Endothelial cell of umbilical vein (primary cell): ENCODE data around the gene GCNT1. TPM values are rescaled to one million over a fixed set of nuclear protein-coding genes. Genes with fewer than 3 reads are reported as not detected.

Experiments
- Bru-seq: library from RNA; stranded (reverse); fragments of 400-500 nt; gene quantifications from one replicate; lab custom pipeline; 2021; lab: Mats Ljungman, UMichigan
- BruChase-seq, 2 experiments: library from RNA; stranded (reverse); fragments of 400-500 nt; gene quantifications; one replicate each; lab custom pipeline; 2021; lab: Mats Ljungman, UMichigan
- BruUV-seq: library from RNA; stranded (reverse); fragments of 400-500 nt; replicated peaks from 2 replicates; lab custom pipeline; 2021; lab: Mats Ljungman, UMichigan
- CTCF ChIA-PET: fragments of 300-600, 350-600 bp; sonication (Branson Sonifier 250); formaldehyde crosslinking; loops from one replicate; lab custom pipeline; 2021; ENCODE audit warnings: antibody characterized with exemption, inconsistent platforms; lab: Charles Lee
- POLR2A ChIA-PET: fragments of 300-600, 350-600 bp; sonication (Branson Sonifier 250); formaldehyde crosslinking; loops from one replicate; lab custom pipeline; 2021; ENCODE audit warnings: antibody characterized with exemption, inconsistent platforms; lab: Charles Lee
- DNase-seq: peaks from one replicate; pipeline ENCODE4 v3.0.0-alpha.2; 2011; ENCODE audit warnings: low read depth, low spot score
- FAIRE-seq: peaks from 2 replicates; lab custom pipeline; 2011; peaks lifted over from hg19 to GRCh38; lab: Jason Lieb, UNC
- H2AFZ ChIP-seq: 2 replicates; pipeline ENCODE4 v1.6.0; 2012; ENCODE audit warnings: low read depth, low read length, control low read depth, inconsistent platforms
- H3K27ac ChIP-seq: 2 replicates; pipeline ENCODE4 v1.5.1; 2011; ENCODE audit warnings: low read depth, mild to moderate bottlenecking, control low read depth, low read length, moderate library complexity; ENCODE audit not compliant: insufficient read depth
- H3K27me3 ChIP-seq, 2 experiments: 2 replicates each; pipeline versions ENCODE4 v1.6.0 to v1.6.1; 2011; ENCODE audit warnings: low read length in 2 of 2, mixed read lengths in 1 of 2; ENCODE audit not compliant: control insufficient read depth in 2 of 2, insufficient read depth in 2 of 2
- H3K36me3 ChIP-seq, 2 experiments: 2 replicates in 1 of 2; 3 replicates in 1 of 2; pipeline ENCODE4 v1.5.1; 2011; ENCODE audit warnings: low read length in 2 of 2, mild to moderate bottlenecking in 1 of 2, moderate library complexity in 1 of 2; ENCODE audit not compliant: control insufficient read depth in 2 of 2, insufficient read depth in 2 of 2; ENCODE audit errors: extremely low read depth in 1 of 2
- H3K4me1 ChIP-seq: 3 replicates; pipeline ENCODE4 v1.5.1; 2011; ENCODE audit warnings: mild to moderate bottlenecking, low read length; ENCODE audit not compliant: control insufficient read depth, insufficient read depth; ENCODE audit errors: extremely low read depth
- H3K4me2 ChIP-seq: 2 replicates; pipeline ENCODE4 v1.6.1; 2011; ENCODE audit warnings: low read length, control low read depth, mixed read lengths; ENCODE audit not compliant: insufficient read depth
- H3K4me3 ChIP-seq, 3 experiments: fragments of 200-600 bp in 1 of 3; sonication (generic), shearing (Covaris generic) in 1 of 3; replicated peaks in 1 of 3; 2 replicates each; pipeline ENCODE4 v1.5.1; 2011 to 2016; ENCODE audit warnings: control low read depth in 3 of 3, low read length in 3 of 3, mild to moderate bottlenecking in 2 of 3, inconsistent platforms in 1 of 3, low read depth in 1 of 3, moderate library complexity in 1 of 3; ENCODE audit not compliant: insufficient read depth in 1 of 3
- H3K79me2 ChIP-seq: 2 replicates; pipeline ENCODE4 v1.6.0; 2012; ENCODE audit warnings: low read length, inconsistent platforms; ENCODE audit not compliant: control insufficient read depth, insufficient read depth
- H3K9ac ChIP-seq: replicated peaks from 2 replicates; pipeline ENCODE3; 2011; ENCODE audit warnings: low read length, control low read depth; ENCODE audit not compliant: insufficient read depth; ENCODE audit errors: extremely low read depth
- H3K9me1 ChIP-seq: replicated peaks from 3 replicates; pipeline ENCODE4 v1.6.0; 2011; ENCODE audit warnings: mild to moderate bottlenecking, low read length; ENCODE audit not compliant: control insufficient read depth, insufficient read depth; ENCODE audit errors: extremely low read depth
- H3K9me3 ChIP-seq: replicated peaks from 2 replicates; pipeline ENCODE4 v1.5.1; 2012; ENCODE audit warnings: low read length, inconsistent platforms; ENCODE audit not compliant: control insufficient read depth, insufficient read depth
- H4K20me1 ChIP-seq: replicated peaks from 2 replicates; pipeline ENCODE3; 2011; ENCODE audit warnings: mild to moderate bottlenecking, low read length; ENCODE audit not compliant: control insufficient read depth, insufficient read depth; ENCODE audit errors: extremely low read depth
- CTCF ChIP-seq, 2 donors: IDR thresholded peaks; 1 replicate in 1 of 2; 2 replicates in 1 of 2; pipeline ENCODE4 v1.5.1; 2011; ENCODE audit warnings: low read length in 2 of 2, mild to moderate bottlenecking in 2 of 2, moderate library complexity in 2 of 2, control low read depth in 1 of 2, inconsistent platforms in 1 of 2, low read depth in 1 of 2; ENCODE audit not compliant: insufficient read depth in 1 of 2; ENCODE audit errors: extremely low read depth in 1 of 2
- EZH2 ChIP-seq: IDR thresholded peaks from 2 replicates; pipeline ENCODE4 v1.6.1; 2012; ENCODE audit warnings: borderline replicate concordance, low read depth, mild to moderate bottlenecking, moderate library complexity, low read length, inconsistent platforms; ENCODE audit not compliant: severe bottlenecking
- FOS ChIP-seq: IDR thresholded peaks from 2 replicates; pipeline ENCODE4 v1.6.1; 2011; ENCODE audit warnings: mild to moderate bottlenecking, low read length, moderate library complexity, borderline replicate concordance; ENCODE audit not compliant: insufficient read depth
- GATA2 ChIP-seq: IDR thresholded peaks from 2 replicates; pipeline ENCODE4 v1.7.0; 2011; ENCODE audit warnings: low read depth, mild to moderate bottlenecking, moderate library complexity, mixed read lengths, low read length; ENCODE audit not compliant: insufficient read length, insufficient read depth
- JUN ChIP-seq: IDR thresholded peaks from 2 replicates; pipeline ENCODE4 v1.6.1; 2011; ENCODE audit warnings: borderline replicate concordance, low read depth; ENCODE audit not compliant: insufficient read length, insufficient read depth
- MAX ChIP-seq: IDR thresholded peaks from 2 replicates; pipeline ENCODE4 v1.6.1; 2011; ENCODE audit not compliant: insufficient read depth, insufficient read length
- MYC ChIP-seq: IDR thresholded peaks from one replicate; pipeline ENCODE4 v1.6.1; 2011; ENCODE audit warnings: mild to moderate bottlenecking, low read depth, low read length
- POLR2A ChIP-seq: IDR thresholded peaks from 2 replicates; pipeline ENCODE4 v1.6.1; 2012; ENCODE audit warnings: low read depth, mild to moderate bottlenecking, control low read depth, low read length
- POLR2AphosphoS5 ChIP-seq: IDR thresholded peaks from 2 replicates; pipeline ENCODE4 v1.6.1; 2012; ENCODE audit warnings: low read depth, mild to moderate bottlenecking, control low read depth, low read length, moderate library complexity; ENCODE audit not compliant: insufficient read depth
- dilution Hi-C: fragments of 300-500 bp; cut with MboI; formaldehyde crosslinking; loops from one replicate; pipeline ENCODE4 v1.15.0; 2019; ENCODE audit warnings: low sequenced_read_pairs; ENCODE audit not compliant: extremely low pct_ligation_motif_present
- intact Hi-C: fragments of 100-400 bp; cut with micrococcal nuclease; formaldehyde crosslinking; loops from one replicate; pipeline ENCODE4 v1.10.0; 2022
- long read RNA-seq: library from polyadenylated mRNA; stranded (forward); transcript quantifications from one replicate; pipeline ENCODE4 v2.0.0, GENCODE V29; 2021
- polyA minus RNA-seq, 3 experiments: library from RNA; depleted of rRNA, polyadenylated mRNA; stranded (reverse); fragments of >200 nt; gene quantifications; 1 replicate in 1 of 3; 2 replicates in 2 of 3; pipeline ENCODE4 v1.2.3, GENCODE V29; 2011
- polyA plus RNA-seq, 4 experiments: library from polyadenylated mRNA; depleted of rRNA in 3 of 4; stranded (reverse) in 3 of 4; unstranded in 1 of 4; fragments of >200 nt; gene quantifications; 2 replicates each; pipeline versions ENCODE4 v1.2.1 to v1.2.3, GENCODE V29; 2011 to 2012; ENCODE audit warnings: missing spikeins in 1 of 4
- total RNA-seq: library from RNA; stranded (reverse); gene quantifications from 2 replicates; pipeline ENCODE4 v1.2.3, GENCODE V29; 2021

The GCNT1 gene
- 11.0 and 18.1 TPM in 2 replicates for total RNA-seq
- polyA plus RNA-seq, result 30.9 and 31.7 TPM in 2 replicates
- polyA plus RNA-seq (2011; cell fraction: cytosol; rRNA removed), result 24.5 and 25.1 TPM in 2 replicates
- polyA plus RNA-seq (2011; cell fraction: nucleus; rRNA removed), result 26.6 and 28.5 TPM in 2 replicates
- 18.0 and 20.3 TPM in 2 replicates for polyA plus RNA-seq (2012)
- 60.9 and 79.6 TPM in 2 replicates for polyA minus RNA-seq
- polyA minus RNA-seq (2011; cell fraction: cytosol; rRNA and poly(A)+ RNA removed), result 1.6 TPM
- 23.7 and 30.5 TPM in 2 replicates for polyA minus RNA-seq (2011; cell fraction: nucleus; rRNA and poly(A)+ RNA removed)
- Bru-seq, nascent RNA, result percentile 70 among the genes with signal in this experiment
- BruChase-seq, experiment 1, labeled RNA remaining after a 6-hour chase, result percentile 50 among the genes with signal in this experiment
- BruChase-seq, experiment 2, labeled RNA remaining after a 2-hour chase, result percentile 53 among the genes with signal in this experiment
- long read RNA-seq, full-length matches to known transcripts, result 15 of 25 reads
- long read RNA-seq, partial matches to known transcripts, result 2 of 25 reads
- long read RNA-seq, other reads (novel, unspliced or antisense), result 8 of 25 reads

- DNase-seq (peak; percentile 93), FAIRE-seq (peak; percentile 26)
- H3K27me3 ChIP-seq, result no peaks in the 10 kb centered on the region
- intact Hi-C loops (loop anchor here (1.0 to 10.0 kb wide), 8 partner anchors 14 to 1352 kb away; partner anchors contain the start of genes FOXB2, PCSK5 and RFK), dilution Hi-C loops (no loop called here)
- H3K4me3 ChIP-seq, result peak within 1 kb of the TSS; percentile 71 to 87 (median 75)
- peak within 1 kb of the TSS; percentile 90 for H3K4me2 ChIP-seq
- peak; percentile 73 for TF ChIP-seq POLR2A
- no peak for TF ChIP-seq FOS
- TF ChIP-seq MAX, result no peak
- TF ChIP-seq GATA2, result no peak
- peak; percentile 21 to 55 for TF ChIP-seq CTCF (IDR thresholded peaks at IDR 0.05; ENCODE audit: extremely low read depth in 1 of 2, insufficient read depth in 1 of 2, low read depth in 1 of 2, low read length in 2 of 2)
- TF ChIP-seq POLR2AphosphoS5, result peak; percentile 60
- no peak for TF ChIP-seq JUN
- TF ChIP-seq EZH2, result no peak
- TF ChIP-seq MYC, result no peak
- H3K9ac ChIP-seq, result peak within 1 kb of the TSS; percentile 89
- H2AFZ ChIP-seq, result peak within 1 kb of the TSS; percentile 69
- POLR2A ChIA-PET, result interaction anchor here (0.7 to 0.9 kb wide), 2 partner anchors 11 to 218 kb away, joined by 3 read pairs; no protein-coding TSS in a partner anchor
- peaks cover 23% of the 10 kb centered on the region for H3K4me1 ChIP-seq
- H3K9me3 ChIP-seq, result no peaks in the 10 kb centered on the region
- H4K20me1 ChIP-seq, result no peaks in the 10 kb centered on the region
- TSS peak; percentile 32 for BruUV-seq
- CTCF ChIA-PET, result interaction anchor here (0.6 to 2.8 kb wide), 20 partner anchors 8 to 246 kb away, joined by 3 to 28 read pairs (median 4); partner anchors contain the start of gene RFK
- H3K79me2 ChIP-seq, result peaks cover 2% of the 10 kb centered on the region
- peak within 1 kb of the TSS; percentile 64 for H3K27ac ChIP-seq
- no peaks in the 10 kb centered on the region for H3K9me1 ChIP-seq
- H3K36me3 ChIP-seq, result peaks cover 0 to 2% of the 10 kb centered on the region in 2 experiments
These were observed at the start of gene GCNT1 for GRCh38 chr9:76458903-76459693. TSS of gene GCNT1 (plus strand) at chr9:76459182. CDS start at chr9:76502382, 43,200 bp downstream.
